ENCODE results near the gene ARHGAP8.
"Not testable (repeated sequence)": the region's sequence is repeated elsewhere in the genome, so short reads cannot be mapped to it uniquely, and the experiment has no call there.

ARHGAP8 gene

GRCh38 chr22:44858819-44859218, 106.4 kb downstream of the ARHGAP8 start:
- not testable (repeated sequence) for H3K36me3 ChIP-seq (ENCODE audit: insufficient read depth, low read length); H3K9me3 ChIP-seq (ENCODE audit: control insufficient read depth, insufficient read depth, low read length); H3K9ac ChIP-seq (ENCODE audit: low read depth, low read length); H3K4me1 ChIP-seq (ENCODE audit: insufficient read depth, low read length)

- Histone ChIP-seq H3K9ac (ENCODE audit: low read depth, low read length) (no peak overlapping the region), H3K4me1 (ENCODE audit: insufficient read depth, low read length) (no peaks in the 10 kb centered on the region; the same call in 1 of the 2 replicates), H3K36me3 (ENCODE audit: insufficient read depth, low read length) (peaks cover 3% of the 10 kb centered on the region; the same call in 1 of the 2 replicates), H3K9me3 (ENCODE audit: control insufficient read depth, insufficient read depth, low read length) (no peaks in the 10 kb centered on the region)
Measured at GRCh38 chr22:44859641-44860040, 107.3 kb downstream of the ARHGAP8 start.

- Histone ChIP-seq H3K9me3 (ENCODE audit: control insufficient read depth, insufficient read depth, low read length) (no peaks in the 10 kb centered on the region), H3K4me1 (ENCODE audit: insufficient read depth, low read length) (no peaks in the 10 kb centered on the region; the same call in 1 of the 2 replicates), H3K9ac (ENCODE audit: low read depth, low read length) (no peak overlapping the region), H3K36me3 (ENCODE audit: insufficient read depth, low read length) (peaks cover 3% of the 10 kb centered on the region; the same call in 1 of the 2 replicates)
Measured at GRCh38 chr22:44860311-44860710, 107.9 kb downstream of the ARHGAP8 start.

- H3K4me1 ChIP-seq (ENCODE audit: insufficient read depth, low read length): no peaks in the 10 kb centered on the region; the same call in 1 of the 2 replicates
- no peaks in the 10 kb centered on the region for H3K9me3 ChIP-seq (ENCODE audit: control insufficient read depth, insufficient read depth, low read length)
- no peak overlapping the region for H3K9ac ChIP-seq (ENCODE audit: low read depth, low read length)
- H3K36me3 ChIP-seq (ENCODE audit: insufficient read depth, low read length): peaks cover 3% of the 10 kb centered on the region; the same call in 1 of the 2 replicates
Measured at GRCh38 chr22:44861245-44861644, 108.9 kb downstream of the ARHGAP8 start.

GRCh38 chr22:44862281-44862680, 109.9 kb downstream of the ARHGAP8 start:
- Histone ChIP-seq H3K4me1 (ENCODE audit: insufficient read depth, low read length) (no peaks in the 10 kb centered on the region; the same call in 1 of the 2 replicates), H3K9ac (ENCODE audit: low read depth, low read length) (no peak overlapping the region), H3K9me3 (ENCODE audit: control insufficient read depth, insufficient read depth, low read length) (no peaks in the 10 kb centered on the region), H3K36me3 (ENCODE audit: insufficient read depth, low read length) (peaks cover 3% of the 10 kb centered on the region; the same call in 1 of the 2 replicates)

GRCh38 chr22:44862981-44863860, 110.8 kb downstream of the ARHGAP8 start:
- no peaks in the 10 kb centered on the region; the same call in 1 of the 2 replicates for H3K4me1 ChIP-seq (ENCODE audit: insufficient read depth, low read length)
- peaks cover 3% of the 10 kb centered on the region; the same call in 1 of the 2 replicates for H3K36me3 ChIP-seq (ENCODE audit: insufficient read depth, low read length)
- no peak overlapping the region for H3K9ac ChIP-seq (ENCODE audit: low read depth, low read length)
- no peaks in the 10 kb centered on the region for H3K9me3 ChIP-seq (ENCODE audit: control insufficient read depth, insufficient read depth, low read length)

GRCh38 chr22:44865193-44866057, 113.0 kb downstream of the ARHGAP8 start:
- Histone ChIP-seq H3K9me3 (ENCODE audit: control insufficient read depth, insufficient read depth, low read length) (no peaks in the 10 kb centered on the region), H3K9ac (ENCODE audit: low read depth, low read length) (no peak overlapping the region), H3K4me1 (ENCODE audit: insufficient read depth, low read length) (peaks cover 2% of the 10 kb centered on the region; the same call in 1 of the 2 replicates), H3K36me3 (ENCODE audit: insufficient read depth, low read length) (0 out of 2 replicates have a peak, but pooled peaks cover 3% of the 10 kb centered on the region)

- Histone ChIP-seq H3K9ac (ENCODE audit: low read depth, low read length) (no peak overlapping the region), H3K9me3 (ENCODE audit: control insufficient read depth, insufficient read depth, low read length) (peaks cover 11% of the 10 kb centered on the region), H3K36me3 (ENCODE audit: insufficient read depth, low read length) (0 out of 2 replicates have a peak, but pooled peaks cover 3% of the 10 kb centered on the region), H3K4me1 (ENCODE audit: insufficient read depth, low read length) (peaks cover 3% of the 10 kb centered on the region; the same call in 1 of the 2 replicates)
Measured at GRCh38 chr22:44869196-44869595, 116.8 kb downstream of the ARHGAP8 start.

- 0 out of 2 replicates have a peak, but pooled peaks cover 3% of the 10 kb centered on the region for H3K36me3 ChIP-seq (ENCODE audit: insufficient read depth, low read length)
- H3K4me1 ChIP-seq (ENCODE audit: insufficient read depth, low read length): peaks cover 3% of the 10 kb centered on the region; the same call in 1 of the 2 replicates
- peaks cover 11% of the 10 kb centered on the region for H3K9me3 ChIP-seq (ENCODE audit: control insufficient read depth, insufficient read depth, low read length)
- no peak overlapping the region for H3K9ac ChIP-seq (ENCODE audit: low read depth, low read length)
Measured at GRCh38 chr22:44870021-44870420, 117.6 kb downstream of the ARHGAP8 start.

- peaks cover 12% of the 10 kb centered on the region for H3K9me3 ChIP-seq (ENCODE audit: control insufficient read depth, insufficient read depth, low read length)
- H3K9ac ChIP-seq (ENCODE audit: low read depth, low read length): no peak overlapping the region
- H3K4me1 ChIP-seq (ENCODE audit: insufficient read depth, low read length): peaks cover 3% of the 10 kb centered on the region; the same call in 1 of the 2 replicates
- 0 out of 2 replicates have a peak, but pooled peaks cover 3% of the 10 kb centered on the region for H3K36me3 ChIP-seq (ENCODE audit: insufficient read depth, low read length)
Measured at GRCh38 chr22:44871782-44872181, 119.4 kb downstream of the ARHGAP8 start.

GRCh38 chr22:44876921-44877320, 124.5 kb downstream of the ARHGAP8 start:
- H3K9ac ChIP-seq (ENCODE audit: low read depth, low read length): no peak overlapping the region
- peaks cover 5% of the 10 kb centered on the region; the same call in 1 of the 2 replicates for H3K9me3 ChIP-seq (ENCODE audit: control insufficient read depth, insufficient read depth, low read length)

GRCh38 chr22:44878483-44879300, 126.3 kb downstream of the ARHGAP8 start:
- Histone ChIP-seq H3K9me3 (ENCODE audit: control insufficient read depth, insufficient read depth, low read length) (peaks cover 3% of the 10 kb centered on the region; the same call in 1 of the 2 replicates), H3K4me1 (ENCODE audit: insufficient read depth, low read length) (no peaks in the 10 kb centered on the region), H3K9ac (ENCODE audit: low read depth, low read length) (no peak overlapping the region), H3K36me3 (ENCODE audit: insufficient read depth, low read length) (no peaks in the 10 kb centered on the region; the same call in 1 of the 2 replicates)

More at GRCh38 chr22:44876921-44877320, 124.5 kb downstream of the ARHGAP8 start:
- no peaks in the 10 kb centered on the region for H3K4me1 ChIP-seq (ENCODE audit: insufficient read depth, low read length)
- peaks cover 3% of the 10 kb centered on the region; the same call in 1 of the 2 replicates for H3K36me3 ChIP-seq (ENCODE audit: insufficient read depth, low read length)

- H3K9ac ChIP-seq (ENCODE audit: low read depth, low read length): no peak overlapping the region
- H3K36me3 ChIP-seq (ENCODE audit: insufficient read depth, low read length): no peaks in the 10 kb centered on the region; the same call in 1 of the 2 replicates
- H3K4me1 ChIP-seq (ENCODE audit: insufficient read depth, low read length): no peaks in the 10 kb centered on the region
- peaks cover 3% of the 10 kb centered on the region; the same call in 1 of the 2 replicates for H3K9me3 ChIP-seq (ENCODE audit: control insufficient read depth, insufficient read depth, low read length)
Measured at GRCh38 chr22:44879301-44879680, 126.9 kb downstream of the ARHGAP8 start.
